Left cardiac atrium (tissue), 4 donors: Measurements from ENCODE around the gene ACER2. TPM values are rescaled to one million over a fixed set of nuclear protein-coding genes. Genes with fewer than 3 reads are reported as not detected.
"Not testable (repeated sequence)": the region's sequence is repeated elsewhere in the genome, so short reads cannot be mapped to it uniquely, and the experiment has no call there.

Experiments used
- ATAC-seq, 2 donors: fragments of 200-7000 bp; cut with Tn5 transposase; one replicate each; pipeline ENCODE4 v1.9.1; 2020; ENCODE audit warnings: mild to moderate bottlenecking in 2 of 2, moderate library complexity in 2 of 2
- DNase-seq: peaks from one replicate; pipeline ENCODE4 v3.0.0-alpha.2; 2020
- intact Hi-C, 2 donors: fragments of 100-400 bp; cut with DNase I; formaldehyde crosslinking; loops; one replicate each; pipeline versions ENCODE4 v1.14.1 to v1.15.1; 2022 to 2023
- total RNA-seq, 2 donors: library from RNA; stranded (reverse); fragmentation: NEBNext Ultra II Directional; extraction: Animal tissue kit (Norgen Biotek cat#: 25700); gene quantifications; one replicate each; pipeline ENCODE4 v1.2.1, GENCODE V29; 2021
- donor health status: DM: no; HTN: yes; CAD: no.
- donor health status: DM: no; HTN: yes; CAD: no; lungs with severe emphysema.
- donor health status: DM: yes; HTN: yes; CAD: no.
- donor health status: Dilated cardiomyopathy.

ACER2 gene
- total RNA-seq, 2 donors from 2014 or later = 3.0 to 4.7 TPM

DNA sequence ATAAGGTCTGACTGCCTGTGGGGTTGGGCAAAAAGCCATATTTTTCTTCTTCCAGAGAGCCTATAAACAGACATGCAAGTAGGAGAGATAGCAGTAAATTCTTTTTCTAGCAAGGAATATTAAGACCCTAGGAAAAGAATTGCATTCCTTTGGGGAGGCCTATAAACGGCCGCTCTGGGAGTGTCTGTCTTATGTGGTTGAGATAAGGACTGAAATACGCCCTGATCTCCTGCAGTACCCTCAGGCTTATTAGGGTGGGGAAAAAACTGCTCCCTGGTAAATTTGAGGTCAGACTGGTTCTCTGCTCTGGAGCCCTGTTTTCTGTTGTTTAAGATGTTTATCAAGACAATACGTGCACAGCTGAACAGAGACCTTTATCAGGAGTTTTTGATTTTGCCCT lies 5.6 kb upstream of the ACER2 start:
- intact Hi-C loops, ATAC-seq, DNase-seq: not testable (repeated sequence)

DNA sequence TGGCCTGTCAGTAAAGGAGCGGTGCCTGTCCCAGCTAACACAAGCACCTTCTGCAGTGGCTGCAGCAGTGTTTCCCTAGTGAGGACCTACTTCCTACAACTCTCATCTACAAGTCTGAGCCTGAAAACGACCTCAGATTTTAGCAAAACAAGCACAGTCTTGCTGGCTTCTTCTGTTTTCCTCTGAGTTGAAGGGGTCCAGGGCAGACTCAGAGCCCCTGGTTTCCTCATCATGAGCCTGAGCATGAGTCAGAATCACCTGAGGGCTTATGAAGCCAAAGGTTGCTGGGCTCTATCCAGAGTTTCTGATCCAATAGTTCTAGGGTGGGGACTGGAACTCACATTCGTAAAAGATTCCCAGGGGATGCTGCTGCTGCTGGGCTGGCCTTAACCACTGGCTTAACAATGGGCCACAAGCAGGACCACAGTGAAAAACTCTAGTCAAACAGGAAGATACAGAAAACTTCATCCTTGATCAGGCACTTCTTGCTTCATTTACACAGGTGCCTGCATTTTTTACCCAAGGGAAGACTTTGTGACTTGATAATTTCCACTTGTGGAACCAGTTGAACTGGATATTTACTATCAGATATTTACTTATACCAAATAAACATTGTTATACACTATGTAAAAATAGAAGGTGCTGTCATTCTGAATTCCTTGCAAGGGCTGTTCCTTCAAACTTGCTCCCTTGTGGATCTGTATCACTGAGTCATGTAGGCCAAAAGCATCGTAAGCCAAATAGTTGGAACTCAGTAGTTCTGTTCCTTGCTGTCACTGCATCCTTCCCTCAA lies 4.3 kb upstream of the ACER2 start:
- intact Hi-C loops = no loop called here
- ATAC-seq (no peak), DNase-seq (no peak)

GRCh38 chr9:19405771-19406170 lies 3.0 kb upstream of the ACER2 start:
- ATAC-seq (no peak), DNase-seq (no peak)
- intact Hi-C loops = no loop called here

DNA sequence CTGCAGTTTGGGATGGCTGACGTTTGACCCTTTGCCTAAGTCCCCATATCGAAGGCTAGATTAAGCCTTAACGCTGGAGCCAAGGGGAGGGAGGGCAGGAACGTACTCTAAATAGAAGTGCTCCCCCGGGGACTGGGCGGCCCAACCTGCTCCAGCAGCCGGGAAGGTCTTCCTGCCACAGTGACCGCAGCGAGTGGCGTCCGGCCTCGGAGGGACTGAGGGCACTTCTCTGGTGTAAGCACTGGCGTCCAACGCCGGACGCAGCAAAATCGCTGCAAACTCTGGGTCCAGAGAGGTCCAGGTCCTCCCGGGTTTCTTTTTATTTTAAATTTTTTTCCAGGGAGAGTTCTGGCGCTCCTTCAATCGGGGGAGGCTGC lies 505 bp upstream of the ACER2 start:
- DNase-seq (peak; percentile 76), ATAC-seq (peak; percentile 44 to 57)
- intact Hi-C loops = no loop called here

GRCh38 chr9:19409401-19410194 lies 789 bp downstream of the ACER2 start:
- ATAC-seq (peak; percentile 24 to 25), DNase-seq (peak; percentile 56)
- intact Hi-C loops = no loop called here

- ATAC-seq (no peak), DNase-seq (no peak)
- intact Hi-C loops = no loop called here
These were observed 1.3 kb downstream of the ACER2 start for GRCh38 chr9:19410195-19410503.

DNA sequence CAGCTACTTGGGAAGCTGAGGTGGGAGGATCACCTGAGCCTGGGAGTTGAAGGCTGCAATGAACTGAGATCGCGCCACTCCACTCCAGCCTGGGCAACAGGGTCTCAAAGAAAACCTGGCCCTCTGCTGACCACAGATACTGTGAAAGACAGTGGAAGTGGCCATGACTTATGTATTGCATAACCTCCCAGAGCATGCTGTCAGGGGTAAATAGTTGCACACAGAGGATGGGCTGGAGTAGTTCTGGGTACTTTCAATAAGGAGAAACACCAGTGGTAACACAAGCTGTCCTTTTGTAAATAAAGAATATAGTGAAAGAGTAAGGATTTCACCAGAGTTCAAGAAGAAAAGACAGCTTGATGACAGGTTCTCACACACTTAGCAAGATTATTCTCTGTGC lies 1.8 kb downstream of the ACER2 start:
- DNase-seq = no peak
- intact Hi-C loops = no loop called here

GRCh38 chr9:19411316-19411715 lies 2.5 kb downstream of the ACER2 start:
- intact Hi-C loops = no loop called here
- ATAC-seq = no peak
- DNase-seq = no peak

More for the DNA sequence above, 1.8 kb downstream of the ACER2 start:
- ATAC-seq = no peak

DNA sequence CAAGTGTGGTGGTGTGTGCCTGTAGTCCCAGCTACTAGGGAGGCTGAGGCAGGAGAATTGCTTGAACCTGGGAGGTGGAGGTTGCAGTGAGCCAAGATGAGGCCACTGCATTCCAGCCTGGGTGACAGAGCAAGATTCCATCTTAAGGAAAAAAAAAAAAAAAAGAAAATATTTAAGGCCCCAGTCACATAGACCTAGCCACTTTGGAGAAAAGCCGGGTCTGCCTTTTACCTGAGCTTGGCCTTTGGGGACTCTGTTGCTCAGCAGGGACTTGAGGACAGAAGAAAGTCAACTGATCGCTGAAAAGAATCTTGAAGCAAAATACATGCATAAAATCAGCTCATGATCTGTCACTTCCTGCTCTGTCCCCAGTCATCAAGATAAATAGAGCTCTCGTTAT lies 4.6 kb downstream of the ACER2 start:
- DNase-seq, ATAC-seq, intact Hi-C loops: not testable (repeated sequence)

GRCh38 chr9:19416143-19416542 lies 7.3 kb downstream of the ACER2 start:
- intact Hi-C loops = no loop called here

GRCh38 chr9:19420877-19421276 lies 12.1 kb downstream of the ACER2 start:
- ATAC-seq (no peak), DNase-seq (no peak)
- intact Hi-C loops = no loop called here

More at GRCh38 chr9:19416143-19416542, 7.3 kb downstream of the ACER2 start:
- no peak for DNase-seq
- ATAC-seq = no peak

- intact Hi-C loops = no loop called here
- DNase-seq (no peak), ATAC-seq (no peak)
These were observed 14.4 kb downstream of the ACER2 start for GRCh38 chr9:19423163-19423562.

GRCh38 chr9:19424176-19424779 lies 15.5 kb downstream of the ACER2 start:
- DNase-seq (no peak), ATAC-seq (peak in 1 of 2 donors; percentile 53)
- intact Hi-C loops = no loop called here

DNA sequence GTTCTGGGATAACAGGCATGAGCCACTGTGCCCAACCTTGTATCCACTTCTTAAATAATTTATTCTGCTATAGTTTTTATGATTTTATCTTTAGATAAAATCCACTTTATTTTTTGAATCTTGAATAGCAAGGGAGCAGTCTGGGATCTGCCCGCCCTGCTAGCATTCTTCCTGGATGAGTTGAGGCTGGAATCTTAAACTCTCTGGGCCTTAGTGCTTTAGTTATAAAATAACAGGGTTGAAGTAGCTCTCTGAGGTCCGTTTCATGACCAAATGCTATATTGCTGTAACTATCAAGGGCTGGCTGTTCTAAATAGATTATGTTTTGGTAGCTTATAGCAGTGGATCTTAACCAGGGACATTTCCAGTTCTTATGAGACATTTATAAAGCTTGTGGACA lies 20.8 kb downstream of the ACER2 start:
- intact Hi-C loops = no loop called here
- DNase-seq (no peak), ATAC-seq (no peak)

DNA sequence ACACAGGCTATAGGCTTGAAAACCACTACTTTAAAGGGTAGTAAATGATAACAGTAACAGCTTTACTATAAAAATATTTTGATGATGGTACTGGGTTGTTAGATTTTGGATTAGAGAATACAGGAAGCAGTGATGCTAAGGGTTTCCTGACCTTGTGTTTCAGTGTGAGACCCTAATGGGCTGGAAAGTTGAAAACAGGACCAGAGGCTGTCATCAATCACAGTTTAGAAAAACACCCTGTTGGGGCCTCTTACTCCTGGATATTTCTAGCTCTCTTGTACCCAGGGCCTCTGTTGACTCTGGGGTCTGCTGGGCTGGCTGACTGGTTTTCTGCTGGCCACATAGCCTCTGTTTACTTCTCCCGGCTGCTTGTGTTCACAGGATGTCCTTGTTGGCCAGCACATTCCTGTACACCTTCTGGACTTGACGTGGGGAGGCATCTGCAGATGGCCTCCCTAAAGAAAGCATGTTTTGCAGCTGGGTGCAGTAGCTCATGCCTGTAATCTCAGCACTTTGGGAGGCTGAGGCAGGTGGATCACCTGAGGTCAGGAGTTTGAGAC lies 21.5 kb downstream of the ACER2 start:
- no peak for ATAC-seq
- no peak for DNase-seq
- intact Hi-C loops = no loop called here

GRCh38 chr9:19431361-19432171 lies 22.8 kb downstream of the ACER2 start:
- ATAC-seq (peak; percentile 93 to 96), DNase-seq (peak; percentile 76)
- intact Hi-C loops = no loop called here

DNA sequence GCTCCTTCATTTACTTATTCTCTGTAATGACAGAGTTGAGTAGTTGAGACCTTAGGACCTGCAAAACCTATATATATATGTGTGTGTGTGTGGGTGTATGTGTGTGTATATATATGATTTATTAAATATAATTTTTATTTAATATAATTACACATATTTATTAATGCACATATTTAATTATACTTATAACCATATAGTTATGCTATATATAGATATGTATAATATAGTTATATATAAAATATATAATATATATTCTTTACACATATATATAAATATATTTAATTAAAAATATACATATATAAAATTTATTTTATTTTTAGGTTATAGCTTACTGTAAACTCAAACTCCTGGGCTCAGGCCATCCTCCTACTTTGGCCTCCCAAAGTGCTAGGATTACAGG lies 23.7 kb downstream of the ACER2 start:
- intact Hi-C loops = no loop called here
- ATAC-seq (no peak), DNase-seq (no peak)

DNA sequence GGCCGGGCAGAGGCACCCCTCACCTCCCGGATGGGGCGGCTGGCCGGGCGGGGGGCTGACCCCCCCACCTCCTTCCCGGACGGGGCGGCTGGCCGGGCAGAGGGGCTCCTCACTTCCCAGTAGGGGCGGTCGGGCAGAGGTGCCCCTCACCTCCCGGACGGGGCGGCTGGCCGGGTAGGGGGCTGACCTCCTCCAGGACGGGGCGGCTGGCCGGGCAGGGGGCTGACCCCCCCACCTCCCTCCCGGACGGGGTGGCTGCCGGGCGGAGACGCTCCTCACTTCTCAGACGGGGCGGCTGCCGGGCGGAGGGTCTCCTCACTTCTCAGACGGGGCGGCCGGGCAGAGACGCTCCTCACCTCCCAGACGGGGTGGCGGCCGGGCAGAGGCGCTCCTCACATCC lies 24.9 kb downstream of the ACER2 start:
- DNase-seq, intact Hi-C loops, ATAC-seq: not testable (repeated sequence)

DNA sequence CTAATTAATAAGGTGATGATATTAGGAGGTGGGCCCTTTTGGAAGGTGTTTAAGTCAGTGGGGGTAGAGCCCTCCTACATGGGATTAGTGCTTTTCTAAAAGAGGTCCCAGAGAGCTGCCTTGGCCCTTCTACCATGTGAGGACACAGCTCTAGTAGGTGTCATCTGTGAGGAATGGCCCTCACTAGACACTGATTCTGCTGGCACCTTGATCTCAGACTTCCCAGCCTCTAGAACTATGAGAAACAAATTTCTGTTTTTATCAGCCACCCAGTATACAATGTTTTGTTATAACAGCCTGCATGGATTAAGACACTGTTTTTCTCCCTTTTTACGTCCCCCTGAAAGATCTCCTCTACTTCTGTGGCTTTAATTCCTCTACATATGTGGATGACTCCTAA lies 31.6 kb downstream of the ACER2 start:
- ATAC-seq (no peak), DNase-seq (no peak)
- intact Hi-C loops = no loop called here
